Dendritic cell treated with granulocyte-macrophage colony-stimulating factor and Interleukin-4, amounts not matched to agents 40 ng/mL and 50 ng/mL, for 4 days (primary cell): Measurements from ENCODE around the gene ITIH2.
"Not testable (repeated sequence)": the region's sequence is repeated elsewhere in the genome, so short reads cannot be mapped to it uniquely, and the experiment has no call there.

Experiments used
- H3K27ac Mint-ChIP-seq: one replicate; pipeline ENCODE4 v1.8.0; 2022; ENCODE audit warnings: mild to moderate bottlenecking, mixed read lengths
- H3K27me3 Mint-ChIP-seq: one replicate; pipeline ENCODE4 v1.8.0; 2022; ENCODE audit warnings: mild to moderate bottlenecking, mixed read lengths
- H3K36me3 Mint-ChIP-seq: one replicate; pipeline ENCODE4 v1.8.0; 2022; ENCODE audit warnings: low read depth, mixed read lengths
- H3K4me1 Mint-ChIP-seq: one replicate; pipeline ENCODE4 v1.8.0; 2022; ENCODE audit warnings: low read depth, mixed read lengths
- H3K4me3 Mint-ChIP-seq: one replicate; pipeline ENCODE4 v1.8.0; 2022; ENCODE audit warnings: mild to moderate bottlenecking, moderate library complexity, mixed read lengths
- H3K9me3 Mint-ChIP-seq: one replicate; pipeline ENCODE4 v1.8.0; 2022; ENCODE audit warnings: mixed read lengths
- intact Hi-C: fragments of 100-400 bp; cut with micrococcal nuclease; formaldehyde crosslinking; loops from one replicate; pipeline ENCODE4 v1.15.0; 2022

The ITIH2 gene

DNA sequence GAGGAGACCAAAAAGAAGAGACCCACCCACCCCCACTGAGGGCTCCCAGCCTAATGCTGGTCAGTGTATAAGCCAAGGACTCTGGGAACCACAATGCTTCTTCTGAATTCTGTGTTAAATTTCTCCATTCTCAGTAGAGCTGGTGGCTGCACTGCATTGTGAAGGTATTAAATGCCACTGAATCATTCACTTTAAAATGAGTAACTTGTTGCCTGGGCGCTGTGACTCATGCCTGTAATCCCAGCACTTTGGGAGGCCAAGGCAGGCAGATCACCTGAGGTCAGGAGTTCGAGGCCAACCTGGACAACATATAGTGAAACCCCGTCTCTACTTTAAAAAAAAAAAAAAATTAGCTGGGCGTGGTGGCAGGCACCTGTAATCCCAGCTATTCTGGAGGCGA is 23.0 kb upstream of the ITIH2 start:
- not testable (repeated sequence) for H3K36me3 Mint-ChIP-seq, H3K4me3 Mint-ChIP-seq, H3K4me1 Mint-ChIP-seq, H3K27ac Mint-ChIP-seq, H3K9me3 Mint-ChIP-seq
- intact Hi-C loops, result loop anchor here (10.0 kb wide), 1 partner anchor 1625 kb away; no protein-coding TSS in a partner anchor
- H3K27me3 Mint-ChIP-seq, result peaks cover 24% of the 10 kb centered on the region

DNA sequence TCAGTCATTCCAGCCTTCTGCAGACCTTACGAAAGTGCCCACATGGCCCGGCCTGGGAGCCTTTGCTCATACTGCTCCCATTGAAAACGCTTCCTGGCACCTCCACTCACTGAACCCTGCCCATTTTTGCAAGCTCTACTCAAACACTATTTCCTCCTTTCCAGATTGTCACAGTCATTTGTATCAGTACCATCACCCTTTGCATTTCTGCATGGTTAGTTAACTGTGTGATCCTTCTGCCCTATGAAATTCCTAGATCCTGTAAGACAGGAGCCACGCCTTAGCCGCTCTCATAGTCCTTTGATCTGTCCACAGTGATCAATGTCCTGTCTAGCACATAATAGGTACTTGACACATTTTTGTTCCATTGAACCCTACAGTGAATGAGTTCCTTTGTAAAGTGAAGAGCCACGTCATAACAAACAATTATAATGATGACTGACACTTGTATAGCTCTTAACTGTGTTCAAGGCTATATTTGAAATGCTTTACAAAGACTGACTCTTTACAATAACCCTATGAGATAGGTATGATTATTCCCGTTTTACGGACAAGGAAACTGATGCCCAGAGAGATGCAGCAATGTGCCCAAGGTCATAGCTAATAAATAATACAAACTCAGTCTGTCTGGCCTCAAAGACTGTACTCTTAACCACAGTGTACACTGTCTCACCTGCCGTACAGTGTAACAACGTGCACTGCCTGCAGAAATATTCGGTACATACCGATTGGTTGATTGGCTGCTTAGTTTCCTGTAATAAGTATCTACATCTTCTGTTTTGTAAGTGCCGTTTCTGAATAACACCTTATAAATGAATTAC is 16.6 kb upstream of the ITIH2 start:
- Mint-ChIP-seq H3K27me3 (peaks cover 17% of the 10 kb centered on the region), H3K9me3 (peaks cover 24% of the 10 kb centered on the region), H3K4me3 (no peak overlapping the region)

DNA sequence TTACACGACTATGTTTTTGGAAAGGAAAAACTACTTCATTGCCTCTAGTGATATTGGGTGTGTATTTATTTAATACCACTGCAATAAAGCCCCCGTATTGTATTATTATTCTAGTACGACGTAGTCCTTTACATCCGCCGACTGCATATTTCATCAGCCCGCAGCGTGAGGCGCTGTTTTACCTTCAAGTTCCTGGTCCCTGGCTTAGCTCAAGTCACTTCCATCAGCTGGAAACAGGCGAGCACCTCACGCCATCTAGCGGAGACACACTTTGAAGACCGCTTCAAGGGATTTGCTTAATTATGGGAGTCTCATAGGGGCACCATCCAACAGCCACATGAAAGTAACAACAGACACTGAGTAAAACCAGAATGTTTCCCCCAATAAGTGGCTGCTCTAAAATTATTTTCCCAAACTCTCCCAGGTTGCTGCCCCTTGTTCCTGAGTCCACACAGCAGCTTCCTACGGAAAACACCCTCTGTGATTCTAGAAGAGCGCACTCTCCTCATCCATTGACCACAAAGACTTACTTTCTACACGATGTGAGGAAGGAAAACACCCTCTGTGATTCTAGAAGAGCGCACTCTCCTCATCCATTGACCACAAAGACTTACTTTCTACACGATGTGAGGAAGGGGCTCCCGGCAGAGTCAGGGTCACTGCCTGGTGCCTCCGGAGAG is 15.7 kb upstream of the ITIH2 start:
- Mint-ChIP-seq H3K36me3 (no peaks in the 10 kb centered on the region), H3K9me3 (peaks cover 28% of the 10 kb centered on the region), H3K27ac (no peak overlapping the region), H3K4me1 (no peaks in the 10 kb centered on the region), H3K4me3 (no peak overlapping the region), H3K27me3 (peaks cover 16% of the 10 kb centered on the region)
- intact Hi-C loops, result loop anchor here (1.0 to 10.0 kb wide), 2 partner anchors 162 to 1617 kb away; no protein-coding TSS in a partner anchor

More for the DNA sequence above, 16.6 kb upstream of the ITIH2 start:
- intact Hi-C loops, result loop anchor here (1.0 to 10.0 kb wide), 2 partner anchors 161 to 1618 kb away; no protein-coding TSS in a partner anchor
- Mint-ChIP-seq H3K27ac (no peak overlapping the region), H3K36me3 (no peaks in the 10 kb centered on the region), H3K4me1 (no peaks in the 10 kb centered on the region)

DNA sequence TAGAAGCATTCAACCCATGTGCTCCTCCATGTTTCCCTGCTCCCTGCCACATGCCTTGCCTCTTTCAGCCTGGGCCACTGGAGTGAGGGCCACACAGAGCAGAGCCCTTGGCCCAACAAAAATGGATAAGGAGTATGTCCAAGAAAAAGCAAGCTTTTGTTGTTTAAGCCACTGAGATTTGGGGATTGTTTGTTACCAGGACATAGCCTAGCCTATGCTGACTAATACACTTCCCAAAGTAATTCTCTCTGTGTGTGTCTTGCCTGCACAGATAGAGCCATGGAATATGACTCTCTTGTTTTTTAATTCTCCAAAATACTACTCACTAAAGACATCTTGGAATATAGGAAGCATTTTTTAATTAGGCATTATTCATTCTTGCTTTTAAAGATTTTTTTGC is 13.5 kb upstream of the ITIH2 start:
- Mint-ChIP-seq H3K27ac (no peak overlapping the region), H3K9me3 (peaks cover 39% of the 10 kb centered on the region), H3K4me3 (no peak overlapping the region), H3K36me3 (no peaks in the 10 kb centered on the region), H3K27me3 (peaks cover 4% of the 10 kb centered on the region), H3K4me1 (no peaks in the 10 kb centered on the region)
- intact Hi-C loops, result loop anchor here (10.0 kb wide), 1 partner anchor 1615 kb away; no protein-coding TSS in a partner anchor

DNA sequence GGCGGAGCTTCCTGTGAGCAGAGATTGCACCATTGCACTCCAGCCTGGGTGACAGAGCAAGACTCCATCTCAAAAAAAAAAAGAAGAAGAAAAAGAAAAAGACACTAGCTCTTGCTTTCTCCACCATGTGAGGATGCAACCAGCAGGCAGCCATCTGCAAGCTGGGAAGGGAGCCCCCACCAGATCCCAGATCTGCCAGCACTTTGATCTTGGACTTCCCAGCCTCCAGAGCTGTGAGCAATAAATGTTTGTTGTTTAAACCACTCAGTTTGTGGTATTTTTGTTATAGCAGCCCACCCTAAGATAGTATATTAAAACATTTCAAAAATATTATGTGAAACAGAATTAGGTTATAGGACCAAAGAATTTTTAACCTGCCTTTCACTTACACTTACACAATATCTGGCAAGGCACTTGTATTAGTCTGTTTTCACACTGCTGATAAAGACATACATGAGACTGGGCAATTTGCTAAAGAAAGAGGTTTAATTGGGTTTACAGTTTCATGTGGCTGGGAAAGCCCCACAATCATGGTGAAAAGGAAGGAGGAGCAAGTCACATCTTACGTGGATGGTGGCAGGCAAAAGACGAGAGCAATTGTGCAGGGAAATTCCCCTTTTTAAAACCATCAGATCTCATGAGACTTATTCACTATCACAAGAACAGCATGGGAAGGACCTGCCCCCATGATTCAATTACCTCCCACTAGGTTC is 12.1 kb upstream of the ITIH2 start:
- intact Hi-C loops, H3K36me3 Mint-ChIP-seq, H3K4me3 Mint-ChIP-seq, H3K4me1 Mint-ChIP-seq, H3K27me3 Mint-ChIP-seq, H3K27ac Mint-ChIP-seq: not testable (repeated sequence)
- peaks cover 39% of the 10 kb centered on the region for H3K9me3 Mint-ChIP-seq

DNA sequence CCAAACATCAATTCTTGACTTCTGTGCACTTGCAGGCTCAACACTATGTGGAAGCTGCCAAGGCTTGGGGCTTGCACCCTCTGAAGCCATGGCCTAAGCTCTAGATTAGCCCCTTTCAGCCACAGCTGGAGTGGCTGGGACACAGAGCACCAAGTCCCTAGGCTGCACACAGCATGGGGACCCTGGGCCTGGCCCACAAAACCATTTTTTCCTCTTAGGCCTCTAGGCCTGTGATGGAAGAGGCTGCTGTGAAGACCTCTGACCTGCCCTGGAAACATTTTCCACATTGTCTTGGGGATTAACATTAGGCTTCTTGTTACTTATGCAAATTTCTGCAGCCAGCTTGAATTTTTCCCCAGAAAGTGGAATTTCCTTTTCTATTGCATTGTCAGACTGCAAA is 10.7 kb upstream of the ITIH2 start:
- H3K9me3 Mint-ChIP-seq, result peaks cover 39% of the 10 kb centered on the region

DNA sequence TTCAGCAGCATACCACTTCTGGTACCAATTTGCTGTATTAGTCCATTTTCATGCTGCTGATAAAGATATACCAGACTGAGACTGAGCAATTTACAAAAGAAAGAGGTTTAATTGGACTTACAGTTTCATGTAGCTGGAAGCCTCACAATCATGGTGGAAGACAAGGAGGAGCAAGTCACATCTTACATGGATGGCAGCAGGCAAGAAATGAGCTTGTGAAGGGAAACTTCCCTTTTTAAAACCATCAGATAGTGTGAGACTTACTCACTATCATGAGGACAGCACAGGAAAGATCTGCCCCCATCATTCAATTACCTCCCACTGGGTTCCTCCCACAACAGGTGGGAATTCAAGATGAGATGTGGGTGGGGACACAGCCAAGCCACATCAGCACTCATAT is 9.9 kb upstream of the ITIH2 start:
- H3K4me1 Mint-ChIP-seq, intact Hi-C loops, H3K27ac Mint-ChIP-seq, H3K27me3 Mint-ChIP-seq, H3K36me3 Mint-ChIP-seq, H3K4me3 Mint-ChIP-seq: not testable (repeated sequence)
- H3K9me3 Mint-ChIP-seq, result peaks cover 39% of the 10 kb centered on the region

More for the DNA sequence above, 10.7 kb upstream of the ITIH2 start:
- H3K27ac Mint-ChIP-seq, intact Hi-C loops, H3K4me1 Mint-ChIP-seq, H3K4me3 Mint-ChIP-seq, H3K27me3 Mint-ChIP-seq, H3K36me3 Mint-ChIP-seq: not testable (repeated sequence)

DNA sequence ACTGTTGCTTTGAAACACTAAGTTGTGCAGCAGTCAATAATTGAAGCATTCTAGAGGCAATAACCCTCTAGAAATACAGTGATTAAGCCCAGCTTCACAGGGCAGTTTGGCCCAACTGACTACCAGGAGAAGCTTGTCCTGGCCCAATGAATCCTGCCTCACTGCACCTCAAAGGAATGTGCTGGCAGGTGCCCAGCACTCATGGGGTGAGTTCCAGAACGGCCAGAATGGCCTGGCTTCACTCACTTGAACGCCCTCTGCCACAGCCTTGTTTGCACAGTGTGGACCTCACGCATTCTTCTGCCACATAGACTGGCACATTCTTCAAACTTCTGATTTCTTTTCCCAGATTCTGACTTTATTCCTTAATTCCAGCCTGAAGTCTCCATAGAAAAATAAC is 6.6 kb upstream of the ITIH2 start:
- peaks cover 8% of the 10 kb centered on the region for H3K27me3 Mint-ChIP-seq

DNA sequence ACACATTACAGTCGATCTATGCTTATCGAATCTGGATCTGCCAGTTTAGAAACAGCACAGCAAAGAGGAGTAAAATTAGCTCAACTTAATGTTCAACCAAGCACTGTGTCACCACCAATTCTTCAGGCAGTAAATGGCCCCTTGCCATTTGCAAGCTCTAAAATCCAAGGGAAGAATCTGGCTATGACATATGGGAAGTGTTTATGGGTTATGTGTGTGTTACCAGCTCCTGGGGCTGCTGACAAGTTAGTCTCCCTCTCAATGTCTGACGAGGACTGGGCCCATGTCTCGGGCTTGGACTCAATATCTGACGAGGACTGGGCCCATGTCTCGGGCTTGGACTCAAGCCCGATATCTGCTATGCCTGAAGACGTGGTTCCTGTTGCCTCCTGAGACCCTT is 5.7 kb upstream of the ITIH2 start:
- Mint-ChIP-seq H3K4me1 (no peaks in the 10 kb centered on the region), H3K27ac (no peak overlapping the region), H3K36me3 (no peaks in the 10 kb centered on the region), H3K27me3 (peaks cover 10% of the 10 kb centered on the region), H3K4me3 (no peak overlapping the region), H3K9me3 (peaks cover 10% of the 10 kb centered on the region)
- intact Hi-C loops, result no loop called here

More for the DNA sequence above, 6.6 kb upstream of the ITIH2 start:
- Mint-ChIP-seq H3K36me3 (no peaks in the 10 kb centered on the region), H3K9me3 (peaks cover 15% of the 10 kb centered on the region), H3K4me3 (no peak overlapping the region), H3K4me1 (no peaks in the 10 kb centered on the region), H3K27ac (no peak overlapping the region)
- intact Hi-C loops, result no loop called here

DNA sequence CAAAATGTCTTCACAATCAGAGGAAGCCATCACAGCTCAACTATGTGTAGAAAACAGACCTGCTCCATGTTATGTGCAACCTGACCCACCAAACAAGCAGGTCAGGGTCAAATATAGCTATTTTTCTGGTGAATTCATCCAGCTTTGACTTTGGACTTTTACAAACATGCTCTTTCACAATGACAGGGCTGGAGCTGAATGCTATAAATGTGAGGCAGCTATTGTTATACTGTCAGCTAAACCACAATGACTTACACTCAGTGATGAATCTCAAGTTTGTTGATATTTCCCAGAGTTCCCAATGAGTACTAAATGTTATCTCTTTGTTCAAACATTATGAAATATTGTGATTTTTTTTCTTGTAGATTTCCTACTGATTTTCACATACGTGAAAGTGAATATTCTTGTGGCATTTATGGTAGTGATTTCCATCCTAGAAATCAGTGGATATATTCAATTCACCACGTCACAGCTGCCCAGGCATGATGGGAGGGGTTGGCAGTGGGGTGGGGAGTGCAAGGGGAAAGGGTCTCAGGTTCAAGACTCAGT is 2.5 kb upstream of the ITIH2 start:
- Mint-ChIP-seq H3K27ac (no peak overlapping the region), H3K27me3 (peaks cover 19% of the 10 kb centered on the region), H3K4me3 (no peak overlapping the region), H3K36me3 (no peaks in the 10 kb centered on the region), H3K4me1 (no peaks in the 10 kb centered on the region), H3K9me3 (no peaks in the 10 kb centered on the region)
- intact Hi-C loops, result no loop called here

DNA sequence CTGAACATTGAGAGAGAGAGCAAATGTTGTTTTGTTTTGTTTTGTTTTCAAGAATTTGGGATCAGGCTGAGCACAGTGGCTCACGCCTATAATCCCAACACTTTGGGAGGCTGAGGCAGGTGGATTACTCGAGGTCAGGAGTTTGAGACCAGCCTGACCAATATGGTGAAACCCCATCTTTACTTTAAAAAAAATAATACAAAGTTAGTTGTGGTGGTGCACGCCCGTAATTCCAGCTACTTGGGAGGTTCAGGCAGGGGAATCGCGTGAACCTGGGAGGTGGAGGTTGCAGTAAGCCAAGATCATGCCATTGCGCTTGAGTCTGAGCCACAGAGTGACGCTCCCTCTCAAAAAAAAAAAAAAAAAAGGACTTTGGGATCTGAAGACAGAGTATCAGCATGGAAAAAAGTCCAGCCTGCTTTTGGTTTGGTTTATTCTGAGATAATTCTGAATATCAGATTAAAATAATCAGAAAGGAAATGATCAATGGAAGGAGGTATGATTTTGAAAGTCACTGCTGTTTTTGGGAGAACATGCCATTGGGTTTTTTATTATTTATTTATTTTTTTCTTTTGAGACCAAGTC is 1.9 kb upstream of the ITIH2 start:
- Mint-ChIP-seq H3K4me1 (no peaks in the 10 kb centered on the region), H3K27me3 (peaks cover 22% of the 10 kb centered on the region), H3K36me3 (no peaks in the 10 kb centered on the region), H3K4me3 (no peak overlapping the region), H3K27ac (no peak overlapping the region), H3K9me3 (no peaks in the 10 kb centered on the region)
- intact Hi-C loops, result no loop called here

DNA sequence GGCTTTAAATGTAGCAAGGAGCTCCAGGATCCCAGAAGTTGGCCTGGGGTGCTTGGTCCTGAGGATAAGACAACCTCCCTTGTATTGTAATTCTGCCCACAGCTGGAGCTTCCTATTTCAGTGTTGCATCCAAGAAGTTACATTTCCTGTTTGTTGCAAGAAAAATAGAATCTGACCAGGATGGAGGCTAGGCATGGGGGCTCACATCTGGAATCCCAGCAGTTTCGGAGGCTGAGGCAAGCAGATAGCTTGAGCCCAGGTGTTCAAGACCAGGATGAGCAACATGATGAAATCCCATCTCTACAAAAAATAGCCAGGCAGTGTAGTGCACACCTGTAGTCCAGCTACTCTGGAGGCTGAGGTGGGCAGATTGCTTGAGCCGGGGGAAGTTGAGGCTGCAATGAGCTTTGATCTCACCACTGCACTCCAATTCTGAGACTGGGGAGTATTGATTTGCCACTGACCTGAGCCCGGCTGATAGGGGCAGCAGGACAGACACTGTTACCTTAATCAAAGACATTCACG is 766 bp upstream of the ITIH2 start:
- intact Hi-C loops, result no loop called here
- H3K27ac Mint-ChIP-seq, result no peak overlapping the region
- no peak overlapping the region for H3K4me3 Mint-ChIP-seq
- no peaks in the 10 kb centered on the region for H3K4me1 Mint-ChIP-seq
- H3K9me3 Mint-ChIP-seq, result no peaks in the 10 kb centered on the region
- no peaks in the 10 kb centered on the region for H3K36me3 Mint-ChIP-seq
- peaks cover 25% of the 10 kb centered on the region for H3K27me3 Mint-ChIP-seq
